NT2/D1 (cell line): ENCODE results near the gene QSOX2.

Experiments used
- SUZ12 ChIP-seq: IDR thresholded peaks from 2 replicates; pipeline ENCODE4 v1.6.1; 2011; ENCODE audit not compliant: insufficient read length, insufficient read depth; ENCODE audit errors: extremely low read depth
- YY1 ChIP-seq: IDR thresholded peaks from 2 replicates; pipeline ENCODE4 v1.6.1; 2011; ENCODE audit not compliant: insufficient read length, insufficient read depth
- ZNF274 ChIP-seq: IDR thresholded peaks from 2 replicates; pipeline ENCODE4 v1.6.1; 2011; ENCODE audit warnings: mild to moderate bottlenecking, low read depth, low read length

DNA sequence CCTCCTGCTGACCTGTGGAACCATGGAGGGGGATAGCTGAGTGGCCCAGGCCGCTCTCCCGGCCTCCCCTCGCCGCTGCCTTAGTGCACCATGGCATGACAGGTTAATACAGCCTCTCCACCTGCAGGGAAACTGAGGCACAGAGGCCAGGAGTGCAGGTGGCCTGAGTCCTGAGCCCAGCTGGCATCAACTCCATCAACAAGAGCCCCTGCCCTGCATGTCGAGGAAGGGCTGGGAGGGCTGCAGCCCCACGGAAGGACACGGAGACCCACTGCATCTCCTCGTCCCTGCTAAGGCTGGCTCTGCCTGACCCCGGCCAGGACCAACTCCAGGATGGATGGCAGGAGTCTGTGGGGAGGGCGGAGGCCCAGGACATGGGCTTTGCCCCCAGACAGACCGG is 31.1 kb upstream of the QSOX2 start:
- TF ChIP-seq ZNF274 (no peak), SUZ12 (no peak), YY1 (no peak)
